OCI-LY7 (cell line): Measurements from ENCODE around the gene SCPEP1. TPM values are rescaled to one million over a fixed set of nuclear protein-coding genes. Genes with fewer than 3 reads are reported as not detected.

ENCODE experiments used
- BruUV-seq: library from RNA; stranded (reverse); fragments of 400-500 nt; replicated peaks from 2 replicates; lab custom pipeline; 2021; lab: Mats Ljungman, UMichigan
- CTCF ChIA-PET: fragments of 300-600 bp; sonication (Branson Sonifier 250); formaldehyde crosslinking; loops from one replicate; lab custom pipeline; 2022; ENCODE audit warnings: antibody characterized with exemption; ENCODE audit not compliant: unreplicated experiment; lab: Charles Lee
- POLR2A ChIA-PET: fragments of 300-600 bp; sonication (Branson Sonifier 250); formaldehyde crosslinking; loops from one replicate; lab custom pipeline; 2022; ENCODE audit warnings: antibody characterized with exemption; lab: Charles Lee
- DNase-seq: peaks from one replicate; pipeline ENCODE4 v3.0.0-alpha.2; 2015; ENCODE audit warnings: low spot score
- H2AFZ ChIP-seq: fragments of 200-600 bp; sonication (generic), shearing (Covaris generic); 2 replicates; pipeline ENCODE4 v1.6.1; 2014; ENCODE audit warnings: mild to moderate bottlenecking, antibody characterized with exemption, low read length, moderate library complexity
- H3K27ac ChIP-seq: fragments of 200-600 bp; sonication (generic); 2 replicates; pipeline ENCODE4 v1.5.1; 2014; ENCODE audit warnings: mixed run types, low read depth, mild to moderate bottlenecking, moderate library complexity, low read length, inconsistent platforms; ENCODE audit not compliant: poor library complexity, severe bottlenecking
- H3K36me3 ChIP-seq: fragments of 200-600 bp; sonication (generic); 2 replicates; pipeline ENCODE4 v1.6.1; 2014; ENCODE audit warnings: mild to moderate bottlenecking, antibody characterized with exemption, low read length, moderate library complexity, mixed read lengths; ENCODE audit not compliant: insufficient read depth
- H3K4me1 ChIP-seq: fragments of 200-600 bp; sonication (generic); 2 replicates; pipeline ENCODE4 v1.5.1; 2014; ENCODE audit warnings: mild to moderate bottlenecking, low read length; ENCODE audit not compliant: insufficient read depth, poor library complexity, severe bottlenecking
- H3K4me2 ChIP-seq: fragments of 200-600 bp; sonication (generic); 2 replicates; pipeline ENCODE4 v1.6.1; 2014; ENCODE audit warnings: mild to moderate bottlenecking, low read length
- H3K4me3 ChIP-seq: fragments of 200-600 bp; sonication (generic); 2 replicates; pipeline ENCODE4 v1.5.1; 2014; ENCODE audit warnings: mild to moderate bottlenecking, low read depth, low read length; ENCODE audit not compliant: poor library complexity, severe bottlenecking
- H3K79me2 ChIP-seq: fragments of 200-600 bp; sonication (generic); 2 replicates; pipeline ENCODE4 v1.6.1; 2016; ENCODE audit warnings: low read depth, mild to moderate bottlenecking, low read length, moderate library complexity, mixed read lengths; ENCODE audit not compliant: insufficient read depth
- H3K9me2 ChIP-seq: fragments of 200-600 bp; sonication (generic); 2 replicates; pipeline ENCODE4 v1.6.1; 2016; ENCODE audit warnings: mild to moderate bottlenecking, low read length, mixed read lengths; ENCODE audit not compliant: insufficient read depth
- H3K9me3 ChIP-seq: fragments of 200-600 bp; sonication (generic); 2 replicates; pipeline ENCODE4 v1.6.1; 2014; ENCODE audit warnings: mild to moderate bottlenecking, mixed run types, low read length, mixed read lengths
- H4K20me1 ChIP-seq: fragments of 200-600 bp; sonication (generic); 2 replicates; pipeline ENCODE4 v1.6.1; 2014; ENCODE audit warnings: mild to moderate bottlenecking, antibody characterized with exemption, low read length, moderate library complexity, mixed read lengths; ENCODE audit not compliant: insufficient read depth
- CTCF ChIP-seq: fragments of 200-600 bp; sonication (generic); conservative IDR thresholded peaks from 2 replicates; pipeline ENCODE4 v1.5.1; 2014; ENCODE audit warnings: mild to moderate bottlenecking, antibody characterized with exemption, low read length, moderate library complexity, mixed read lengths
- EZH2phosphoT487 ChIP-seq: fragments of 200-600 bp; sonication (generic); IDR thresholded peaks from 2 replicates; pipeline ENCODE4 v1.6.1; 2018; ENCODE audit warnings: low read depth, borderline replicate concordance, mild to moderate bottlenecking, mixed run types, antibody characterized with exemption, low read length, moderate library complexity, mixed read lengths
- intact Hi-C: fragments of 100-400 bp; cut with micrococcal nuclease; formaldehyde crosslinking; loops from one replicate; pipeline ENCODE4 v1.10.0; 2022; ENCODE audit not compliant: unreplicated experiment
- total RNA-seq, 2 experiments: library from RNA; depleted of rRNA in 1 of 2; stranded (reverse); fragments of >200 nt in 1 of 2; shearing (Covaris generic) in 1 of 2; gene quantifications; 2 replicates each; pipeline ENCODE4 v1.2.3, GENCODE V29; 2014 to 2022

The SCPEP1 gene
- total RNA-seq, 2 experiments from 2014 or later, result 43.0 to 48.2 TPM

DNA sequence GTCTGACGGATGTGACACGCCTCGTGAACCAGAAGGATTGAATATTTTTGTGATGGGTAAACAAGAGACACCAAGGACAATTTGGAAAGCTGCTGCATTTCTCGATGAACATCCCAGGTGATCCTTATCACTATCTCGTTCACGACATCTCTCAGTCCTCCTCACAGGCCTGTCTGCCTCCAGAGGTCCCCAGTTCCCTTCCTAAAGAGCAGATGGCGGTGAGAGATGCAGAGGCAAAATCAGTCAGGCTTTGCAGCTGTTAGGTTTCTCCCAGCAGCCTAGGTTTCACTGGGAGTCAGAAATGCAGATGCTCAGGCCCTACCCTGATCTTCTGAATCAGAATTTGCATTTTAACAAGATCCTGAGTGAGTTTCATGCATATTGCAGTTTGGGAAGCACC is 23.6 kb downstream of the SCPEP1 start:
- Histone ChIP-seq H4K20me1 (no peaks in the 10 kb centered on the region), H3K9me2 (no peaks in the 10 kb centered on the region), H2AFZ (no peak overlapping the region), H3K4me2 (no peak overlapping the region), H3K27ac (no peak overlapping the region), H3K4me1 (peaks cover 39% of the 10 kb centered on the region), H3K36me3 (peaks cover 71% of the 10 kb centered on the region), H3K4me3 (no peak overlapping the region), H3K79me2 (no peaks in the 10 kb centered on the region), H3K9me3 (no peaks in the 10 kb centered on the region)
- peak; percentile 21 for DNase-seq
- TF ChIP-seq CTCF (0 out of 2 replicates have a peak, but pooled peaks have one; percentile 32), EZH2phosphoT487 (no peak)
- POLR2A ChIA-PET, result interaction anchor here (0.9 kb wide), 1 partner anchor 14 kb away, joined by 5 read pairs; no protein-coding TSS in a partner anchor
- intact Hi-C loops, result loop anchor here (10.0 kb wide), 1 partner anchor 113 kb away; no protein-coding TSS in a partner anchor
- CTCF ChIA-PET, result no interaction called here
- no TSS peak for BruUV-seq

DNA sequence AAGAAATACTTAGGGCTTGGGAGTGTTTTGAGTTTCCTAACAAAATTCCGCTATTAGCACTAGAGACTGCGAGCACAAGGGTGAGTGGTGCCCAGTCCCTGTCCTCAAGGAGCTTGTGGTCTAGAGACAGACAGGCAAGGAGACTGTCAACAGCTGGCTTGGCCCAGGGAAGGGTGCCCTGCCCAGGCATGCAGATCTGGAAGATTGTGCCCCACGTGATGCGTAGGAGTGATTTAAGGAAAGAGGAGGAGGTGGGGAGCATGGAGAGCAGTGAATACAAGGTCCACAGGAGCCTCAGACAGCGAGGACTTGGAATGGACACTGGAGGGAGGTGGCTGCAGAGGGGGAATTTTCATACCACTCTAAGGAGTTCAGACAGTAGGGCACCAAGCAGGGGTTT is 25.0 kb downstream of the SCPEP1 start:
- BruUV-seq, result no TSS peak
- Histone ChIP-seq H3K36me3 (peaks cover 67% of the 10 kb centered on the region), H3K4me2 (no peak overlapping the region), H3K9me3 (no peaks in the 10 kb centered on the region), H3K79me2 (no peaks in the 10 kb centered on the region), H3K9me2 (no peaks in the 10 kb centered on the region), H3K4me3 (no peak overlapping the region), H4K20me1 (no peaks in the 10 kb centered on the region), H3K27ac (peak overlapping the region; percentile 94), H2AFZ (no peak overlapping the region), H3K4me1 (peaks cover 42% of the 10 kb centered on the region)
- POLR2A ChIA-PET, result no interaction called here
- CTCF ChIA-PET, result no interaction called here
- TF ChIP-seq EZH2phosphoT487, result no peak
- TF ChIP-seq CTCF, result no peak
- intact Hi-C loops, result loop anchor here (10.0 kb wide), 1 partner anchor 112 kb away; no protein-coding TSS in a partner anchor
- DNase-seq, result no peak

DNA sequence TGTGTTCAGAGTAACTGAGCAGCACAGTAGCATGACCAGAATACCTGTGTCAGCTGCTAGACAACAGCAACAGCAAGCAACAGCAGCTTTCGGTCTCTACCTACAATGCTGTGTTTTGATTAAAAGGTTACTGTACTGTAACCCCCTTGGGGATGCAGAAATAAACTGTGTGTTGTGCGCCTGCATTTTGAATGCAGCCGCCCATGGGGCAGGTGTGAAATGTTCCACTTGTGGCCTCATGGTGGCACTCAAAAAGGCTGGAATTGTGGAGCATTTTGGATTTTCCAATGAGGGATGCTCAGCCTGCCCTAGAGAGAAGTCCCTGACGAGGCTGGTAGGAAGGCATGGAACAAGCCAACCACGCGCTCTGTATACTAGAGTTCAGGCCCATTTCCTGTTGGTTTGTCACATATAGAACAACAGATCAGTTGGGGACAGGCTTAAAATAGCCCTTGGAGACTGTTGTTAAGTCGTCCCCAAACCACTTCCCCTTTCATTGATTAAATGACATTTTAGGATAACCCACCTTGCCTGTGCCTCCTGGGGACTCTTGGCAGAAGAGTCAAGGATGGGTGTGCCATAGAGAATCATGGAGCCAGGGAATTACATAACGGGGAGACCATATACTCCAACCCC is 27.1 kb downstream of the SCPEP1 start:
- H3K9me2 ChIP-seq, result no peaks in the 10 kb centered on the region
- peaks cover 48% of the 10 kb centered on the region for H3K4me1 ChIP-seq
- POLR2A ChIA-PET, result interaction anchor here (0.9 kb wide), 1 partner anchor 64 kb away, joined by 3 read pairs; no protein-coding TSS in a partner anchor
- no peaks in the 10 kb centered on the region for H4K20me1 ChIP-seq
- H3K4me3 ChIP-seq, result peak overlapping the region; percentile 52
- peak overlapping the region; percentile 58 for H2AFZ ChIP-seq
- peak; percentile 94 for DNase-seq
- no TSS peak for BruUV-seq
- CTCF ChIA-PET, result no interaction called here
- peak overlapping the region; percentile 94 for H3K27ac ChIP-seq
- H3K36me3 ChIP-seq, result peaks cover 59% of the 10 kb centered on the region
- H3K4me2 ChIP-seq, result peak overlapping the region; percentile 64
- intact Hi-C loops, result loop anchor here (1.0 to 10.0 kb wide), 5 partner anchors 27 to 173 kb away; partner anchors contain the start of genes AKAP1, C17orf67, COIL and DGKE
- no peaks in the 10 kb centered on the region for H3K9me3 ChIP-seq
- H3K79me2 ChIP-seq, result no peaks in the 10 kb centered on the region
- TF ChIP-seq EZH2phosphoT487 (no peak), CTCF (peak; percentile 66)
